Measurements from ENCODE around the gene NEU1. TPM values are rescaled to one million over a fixed set of nuclear protein-coding genes. Genes with fewer than 3 reads are reported as not detected.

The NEU1 gene
- total RNA-seq, 1 experiment from 2014 or later: 15.1 TPM

GRCh38 chr6:31813465-31813849 lies 49.2 kb downstream of the NEU1 start:
- H3K4me1 ChIP-seq (ENCODE audit: control insufficient read depth in 1 of 2, insufficient read depth in 2 of 2, low read length in 2 of 2): peaks cover 24% of the 10 kb centered on the region in 2 experiments
- H3K9me2 ChIP-seq (ENCODE audit: insufficient read depth): no peaks in the 10 kb centered on the region
- H3K36me3 ChIP-seq (ENCODE audit: control insufficient read depth in 1 of 2, insufficient read depth in 2 of 2, low read length in 2 of 2): no peaks in the 10 kb centered on the region
- H3K27ac ChIP-seq (ENCODE audit: low read depth, low read length): peak overlapping the region; percentile 78
- TF ChIP-seq SIN3A (IDR thresholded peaks at IDR 0.05; ENCODE audit: low read depth) (no peak), RAD21 (IDR thresholded peaks at IDR 0.05; ENCODE audit: low read depth) (no peak), SP1 (IDR thresholded peaks at IDR 0.05; ENCODE audit: low read depth) (no peak), ZBTB33 (IDR thresholded peaks at IDR 0.05; ENCODE audit: extremely low read depth, insufficient replicate concordance, low read length) (no peak), CTCF (IDR thresholded peaks at IDR 0.05 in 2 of 3, conservative IDR thresholded peaks at IDR 0.05 in 1 of 3; ENCODE audit: borderline replicate concordance in 1 of 3, insufficient read depth in 1 of 3, low read depth in 2 of 3, low read length in 2 of 3) (no peak)
- TF ChIP-seq, protein P1, sequence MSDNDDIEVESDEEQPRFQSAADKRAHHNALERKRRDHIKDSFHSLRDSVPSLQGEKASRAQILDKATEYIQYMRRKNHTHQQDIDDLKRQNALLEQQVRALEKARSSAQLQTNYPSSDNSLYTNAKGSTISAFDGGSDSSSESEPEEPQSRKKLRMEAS (IDR thresholded peaks at IDR 0.05): no peak
- no peak overlapping the region for H2AFZ ChIP-seq (ENCODE audit: low read depth, low read length, poor library complexity, severe bottlenecking)
- no peaks in the 10 kb centered on the region for H3K79me2 ChIP-seq (ENCODE audit: insufficient read depth, low read length)
- H3K4me3 ChIP-seq (replicated peaks in 1 of 2; ENCODE audit: low read depth in 1 of 2, low read length in 2 of 2): peak overlapping the region; percentile 32 to 54; a peak in 3 of 4 replicates
- ChIA-PET CTCF (no interaction called here), POLR2A (interaction anchor here (3.3 kb wide), 1 partner anchor 14 kb away, joined by 24 read pairs; the partner anchor contains the start of gene HSPA1B), RAD21 (ENCODE audit: low non-redundant PET in 1 of 2, low total read pairs in 2 of 2, uncharacterized antibody in 2 of 2, unreplicated experiment in 2 of 2) (no interaction called here)
- H3K27me3 ChIP-seq (ENCODE audit: insufficient read depth, low read length): no peaks in the 10 kb centered on the region
- peaks cover 0 to 5% of the 10 kb centered on the region in 2 experiments; a peak in 1 of 4 replicates for H3K9me3 ChIP-seq (ENCODE audit: control insufficient read depth in 1 of 2, insufficient read depth in 1 of 2, low read depth in 1 of 2, low read length in 2 of 2)
- no peaks in the 10 kb centered on the region for H4K20me1 ChIP-seq (ENCODE audit: insufficient read depth)
- peak overlapping the region; percentile 67 for H3K9ac ChIP-seq (ENCODE audit: low read length)
- BruUV-seq (replicated peaks): no TSS peak
- no peak for ATAC-seq
- no peak for DNase-seq (ENCODE audit: low read depth, low spot score)
- intact Hi-C loops (cut with micrococcal nuclease): no loop called here
- H3K4me2 ChIP-seq (ENCODE audit: low read length): peak overlapping the region; percentile 79

Data from HCT116 (cell line).